SKM-1 (cell line): ENCODE data around the gene SORBS2.
"Not testable (repeated sequence)": the region's sequence is repeated elsewhere in the genome, so short reads cannot be mapped to it uniquely, and the experiment has no call there.

Experiments
- DNase-seq: peaks from one replicate; lab custom pipeline; 2025; ENCODE audit not compliant: unreplicated experiment; lab: John Stamatoyannopoulos, UW

Gene SORBS2

GRCh38 chr4:185567381-185568376 is 244.3 kb downstream of the SORBS2 start:
- DNase-seq = no peak

- DNase-seq = no peak
These were observed 245.0 kb downstream of the SORBS2 start for GRCh38 chr4:185566972-185567371.

GRCh38 chr4:185566425-185566824 is 245.6 kb downstream of the SORBS2 start:
- DNase-seq = no peak

DNA sequence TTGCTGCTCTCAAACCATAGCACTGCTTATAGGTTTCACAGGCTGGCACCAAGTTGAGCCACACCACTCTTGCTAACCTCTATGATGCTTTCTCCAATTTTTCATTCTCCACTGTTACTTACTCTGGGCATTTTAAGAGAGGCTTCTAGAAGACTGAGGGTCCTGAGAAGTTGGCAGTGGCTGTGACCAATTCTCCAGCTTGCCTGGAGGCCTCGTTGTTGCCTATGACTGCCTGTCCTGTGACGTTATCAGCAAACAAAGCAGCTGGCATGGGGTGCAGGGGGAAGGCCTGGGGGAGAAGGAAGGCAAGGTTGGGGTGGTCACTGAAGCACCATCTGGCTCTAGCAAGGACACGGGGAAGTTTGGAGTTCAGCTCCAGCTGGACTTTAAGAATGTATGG is 246.3 kb downstream of the SORBS2 start:
- no peak for DNase-seq

DNA sequence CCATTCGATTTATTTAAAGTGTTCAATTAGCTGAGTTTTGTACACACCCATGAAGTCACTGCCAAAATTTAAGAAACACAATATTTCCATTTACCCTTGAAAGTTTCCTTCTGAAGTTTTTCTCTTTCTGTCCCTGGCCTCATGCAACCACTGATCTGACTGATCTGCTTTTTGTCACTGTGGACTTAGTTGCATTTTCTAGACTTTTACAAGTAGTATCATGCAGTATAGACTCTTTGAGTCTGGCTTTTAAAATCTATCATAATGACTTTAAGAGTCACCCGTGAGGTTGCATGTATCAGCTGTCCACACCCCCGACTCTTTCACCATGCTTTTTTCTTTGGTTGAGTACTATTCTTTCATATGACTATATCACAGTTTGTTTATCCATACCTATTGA is 247.6 kb downstream of the SORBS2 start:
- no peak for DNase-seq

DNA sequence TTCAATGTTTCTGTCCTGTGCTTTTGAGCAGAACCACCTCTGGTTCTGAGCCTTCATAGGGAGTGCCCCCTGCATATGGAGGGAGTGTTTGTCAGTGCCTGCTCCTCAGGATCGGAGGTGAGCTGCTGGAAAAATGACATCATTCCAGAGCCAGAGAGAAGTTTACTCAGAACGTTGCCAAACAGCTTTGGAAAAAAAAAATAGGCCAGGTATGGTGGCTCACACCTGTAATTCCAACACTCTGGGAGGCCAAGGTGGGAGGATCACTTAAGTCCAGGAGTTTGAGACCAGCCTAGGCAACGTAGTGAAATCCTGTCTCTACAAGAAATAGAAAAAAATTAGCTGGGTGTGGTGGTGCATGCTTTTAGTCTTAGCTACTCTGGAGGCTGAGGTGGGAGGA is 249.5 kb downstream of the SORBS2 start:
- DNase-seq = no peak

DNA sequence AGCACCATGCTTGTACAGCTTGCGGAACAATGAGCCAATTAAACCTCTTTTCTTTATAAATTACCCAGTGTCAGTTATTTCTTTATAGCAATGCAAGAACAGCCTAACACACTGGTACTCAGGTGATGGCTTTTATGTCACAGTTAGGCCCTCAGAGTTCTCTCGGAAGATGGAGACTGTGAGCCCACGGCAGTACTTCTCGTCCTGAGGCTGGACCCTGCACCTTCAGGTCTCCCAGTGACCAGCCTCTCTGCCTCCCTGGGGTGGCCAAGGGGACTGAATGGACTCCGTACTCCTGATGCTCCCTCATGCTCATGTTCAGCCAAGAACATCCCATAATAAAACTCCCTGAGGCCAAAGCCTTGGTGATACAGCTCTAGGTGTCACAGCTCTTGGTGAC is 251.7 kb downstream of the SORBS2 start:
- DNase-seq = no peak

DNA sequence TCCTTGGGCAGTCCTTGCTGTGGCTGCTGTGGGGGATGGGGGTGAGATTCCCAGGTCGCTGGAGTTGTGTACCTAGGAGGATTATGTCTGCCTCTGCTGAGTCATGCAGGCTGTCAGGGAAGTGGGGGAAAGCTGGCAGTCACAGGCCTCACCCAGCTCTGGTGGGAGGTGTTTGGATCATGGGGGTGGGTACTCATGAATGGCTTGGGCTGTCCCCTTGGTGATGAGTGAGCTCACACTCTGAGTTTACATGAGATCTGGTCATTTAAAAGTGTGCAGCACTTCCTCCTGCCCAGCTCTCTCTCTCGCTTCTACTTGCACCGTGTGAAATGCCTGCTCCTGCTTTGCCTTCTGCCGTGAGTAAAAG is 252.1 kb downstream of the SORBS2 start:
- no peak for DNase-seq

DNA sequence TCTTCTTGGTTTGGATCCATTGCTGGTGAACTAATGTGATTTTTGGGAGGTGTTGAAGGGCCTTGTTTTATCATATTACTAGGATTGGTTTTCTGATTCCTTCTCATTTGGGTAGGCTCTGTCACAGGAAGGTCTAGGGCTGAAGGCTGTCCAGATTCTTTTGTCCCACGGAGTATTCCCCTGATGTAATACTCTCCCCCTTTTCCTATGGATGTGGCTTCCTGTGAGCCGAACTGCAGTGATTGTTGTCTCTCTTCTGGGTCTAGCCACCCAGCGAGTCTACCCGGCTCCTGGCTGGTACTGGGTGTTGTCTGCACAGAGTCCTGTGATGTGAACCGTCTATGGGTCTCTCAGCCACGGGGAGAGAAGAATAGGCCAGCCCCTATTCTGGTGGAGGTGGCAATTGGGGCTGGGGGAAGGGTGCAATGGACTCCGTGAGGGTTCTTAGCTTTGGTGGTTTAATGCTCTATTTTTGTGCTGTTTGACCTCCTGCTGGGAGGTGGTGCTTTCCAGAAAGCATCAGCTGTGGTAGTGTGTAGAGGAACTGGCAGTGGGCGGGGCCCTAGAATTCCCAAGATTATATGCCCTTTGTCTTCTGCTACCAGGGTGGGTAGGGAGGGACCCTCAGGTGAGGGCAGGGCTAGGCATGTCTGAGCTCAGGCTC is 252.6 kb downstream of the SORBS2 start:
- DNase-seq = not testable (repeated sequence)

DNA sequence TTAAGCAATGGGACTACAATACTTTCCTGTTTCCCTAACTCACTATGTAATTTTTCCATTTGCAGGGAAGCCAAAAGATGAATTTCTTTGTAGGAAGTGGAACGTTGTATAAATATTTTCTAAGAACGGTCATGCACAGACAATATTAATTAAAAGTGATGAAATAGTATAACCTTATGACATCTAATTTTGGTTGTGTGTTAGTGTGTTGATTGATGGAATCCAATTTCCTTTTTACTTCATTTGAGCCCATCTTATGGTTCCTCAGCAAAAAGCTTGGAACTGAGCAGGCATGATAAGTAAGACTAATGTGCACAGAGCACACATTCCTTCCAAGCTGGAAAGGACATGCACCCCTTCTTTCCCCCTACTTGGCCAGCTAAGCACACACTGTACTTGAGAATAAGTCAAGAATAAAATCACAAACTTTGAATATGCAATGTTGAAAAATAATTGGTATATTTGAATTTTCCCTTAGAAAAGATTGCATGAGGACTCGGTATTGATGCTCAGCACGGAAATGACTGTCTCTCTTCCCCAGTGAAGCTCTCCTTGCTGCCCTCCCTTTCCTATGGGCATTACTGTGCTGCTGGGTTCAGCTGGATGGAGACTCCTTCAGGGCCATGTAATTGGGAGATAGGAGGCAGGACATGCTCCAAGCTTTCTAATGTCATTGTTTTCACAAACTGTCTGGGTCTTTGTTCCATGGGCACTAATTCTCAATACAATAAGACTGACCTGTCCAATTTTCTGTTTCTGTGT is 257.4 kb downstream of the SORBS2 start:
- no peak for DNase-seq

DNA sequence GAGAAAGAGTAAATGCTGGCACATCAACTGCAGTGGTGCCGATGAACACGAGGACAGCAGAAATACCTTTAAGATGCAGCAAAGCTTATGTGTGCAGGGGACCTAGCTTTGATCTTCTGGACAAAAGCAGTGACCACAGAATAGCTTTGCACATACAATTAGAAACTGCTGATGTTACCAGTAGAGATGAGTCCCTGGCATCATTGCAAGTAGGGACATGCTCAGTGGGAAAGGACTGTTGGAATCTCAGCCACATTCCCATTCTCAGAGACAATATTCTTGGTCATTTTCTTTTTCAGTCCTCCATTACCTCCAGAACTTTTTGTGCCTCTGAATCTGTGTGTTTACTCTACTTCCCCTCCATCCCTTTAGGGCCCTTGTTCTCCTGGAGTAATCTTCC is 259.7 kb downstream of the SORBS2 start:
- DNase-seq = no peak

- no peak for DNase-seq
These were observed 261.1 kb downstream of the SORBS2 start for GRCh38 chr4:185550933-185551332.

DNA sequence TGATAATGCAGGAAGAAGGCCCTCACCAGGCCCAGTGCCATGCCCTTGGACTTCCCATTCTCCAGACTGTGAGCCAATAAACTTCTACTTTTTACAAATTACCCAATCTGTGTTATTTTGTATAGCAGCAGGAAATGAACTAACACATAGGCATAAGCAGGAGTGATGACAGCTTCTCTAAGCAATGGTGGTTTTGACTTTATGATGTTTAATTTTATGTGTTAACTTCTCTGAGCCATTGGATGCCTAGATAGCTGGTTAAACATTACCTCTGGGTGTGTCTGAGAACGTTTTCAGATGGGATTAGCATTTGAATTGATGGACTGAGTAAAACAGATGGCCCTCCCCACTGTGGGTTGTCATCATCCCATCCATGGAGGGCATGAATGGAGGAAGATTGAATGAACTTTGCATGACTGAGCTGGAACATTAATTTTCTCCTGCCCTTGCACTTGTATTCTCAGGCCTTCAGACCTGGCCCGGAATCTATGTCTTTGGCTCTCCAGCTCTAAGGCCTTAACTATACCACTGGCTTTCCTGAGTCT is 262.8 kb downstream of the SORBS2 start:
- no peak for DNase-seq

DNA sequence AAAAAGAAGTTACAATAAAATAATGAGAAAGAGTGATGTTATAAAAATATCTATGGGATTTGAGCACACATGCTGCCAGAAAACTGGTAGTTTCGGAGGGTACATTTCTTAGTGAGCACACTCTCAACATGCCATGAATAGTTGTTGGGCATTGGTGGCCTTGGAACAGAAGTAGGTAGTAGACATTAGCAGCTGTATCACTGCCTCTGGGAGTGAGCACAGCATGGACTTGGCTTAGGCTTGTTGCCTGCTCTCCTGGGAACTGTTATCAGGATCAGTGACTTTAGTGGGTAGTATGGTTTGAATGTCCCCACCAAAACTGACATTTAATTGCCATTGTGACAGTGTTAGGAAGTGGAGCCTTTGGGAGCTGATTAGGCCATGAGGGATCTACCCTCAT is 263.4 kb downstream of the SORBS2 start:
- DNase-seq = no peak

DNA sequence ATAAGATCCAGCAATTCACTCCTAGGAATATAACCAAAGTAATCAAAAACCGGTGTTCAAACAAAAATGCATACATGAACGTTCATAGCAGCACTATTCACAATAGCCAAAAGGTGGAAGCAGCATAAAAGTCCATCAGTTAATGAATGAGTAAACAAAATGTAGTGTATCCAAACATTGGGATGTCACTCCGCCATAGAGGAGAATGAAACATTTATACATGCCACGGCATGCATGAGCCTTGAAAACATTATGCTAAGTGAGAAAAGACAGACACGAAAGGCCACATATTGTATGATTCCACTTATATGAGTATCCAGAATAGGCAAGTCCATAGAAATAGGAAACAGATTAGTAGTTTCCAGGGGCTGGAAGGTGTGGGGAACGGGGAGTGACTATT is 265.7 kb downstream of the SORBS2 start:
- no peak for DNase-seq

GRCh38 chr4:185542626-185543315 is 269.2 kb downstream of the SORBS2 start:
- no peak for DNase-seq

GRCh38 chr4:185541251-185541727 is 270.7 kb downstream of the SORBS2 start:
- no peak for DNase-seq

DNA sequence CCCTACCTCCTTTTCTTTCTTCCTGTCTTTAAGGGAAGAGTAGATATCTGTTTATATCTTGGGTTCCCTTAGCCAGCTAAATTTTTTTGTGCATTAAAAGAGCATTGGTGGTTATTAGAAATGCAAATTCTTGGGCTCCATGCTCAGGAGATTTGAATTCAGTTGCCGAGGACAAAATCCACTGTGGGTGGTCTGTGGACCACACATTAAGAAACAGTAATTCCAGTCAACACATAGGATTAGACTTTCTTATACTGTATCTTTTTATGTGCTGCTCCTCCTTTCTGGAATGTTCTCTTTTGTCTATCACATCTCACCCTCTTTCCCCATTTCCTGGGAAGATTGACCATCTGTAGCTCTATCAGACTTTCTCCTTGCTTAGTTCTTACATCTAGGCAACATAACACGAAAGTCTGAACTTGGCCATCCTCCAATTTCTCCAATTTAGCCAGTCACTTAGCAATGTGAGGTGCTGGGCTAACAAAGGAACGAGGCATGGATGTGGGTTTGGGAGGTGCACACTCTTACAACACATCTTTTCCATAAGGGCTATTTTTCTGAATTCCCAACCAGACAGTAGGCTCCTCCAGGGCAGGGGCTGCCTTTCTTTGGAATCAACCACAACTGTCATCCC is 271.4 kb downstream of the SORBS2 start:
- no peak for DNase-seq

GRCh38 chr4:185540040-185540439 is 272.0 kb downstream of the SORBS2 start:
- DNase-seq = no peak

DNA sequence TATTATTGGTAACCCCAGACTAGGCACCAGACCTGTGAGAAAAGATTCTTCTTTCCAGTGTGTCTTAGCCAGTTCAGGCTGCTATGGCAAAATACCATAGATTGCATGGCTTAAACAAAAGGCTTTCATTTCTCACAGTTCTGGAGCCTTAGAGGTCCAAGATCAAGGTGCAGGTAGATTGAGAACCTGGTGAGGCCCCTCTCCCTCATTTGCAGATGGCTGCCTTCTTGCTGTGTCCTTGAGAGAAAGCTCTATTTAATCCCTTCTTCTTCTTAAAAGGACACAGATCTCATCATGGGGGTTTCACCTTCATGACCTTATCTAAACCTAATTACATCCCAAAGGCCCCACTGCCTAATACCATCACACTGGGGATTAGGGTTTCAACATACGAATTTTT is 273.2 kb downstream of the SORBS2 start:
- no peak for DNase-seq
